ENCODE measurements around the gene CX3CL1. TPM values are rescaled to one million over a fixed set of nuclear protein-coding genes. Genes with fewer than 3 reads are reported as not detected.

Gene CX3CL1
- total and polyA plus RNA-seq, 2 experiments from 2014 or later, result 0.33 to 0.71 TPM

GRCh38 chr16:57387598-57388354 is 15.5 kb downstream of the CX3CL1 start:
- no peak for TF ChIP-seq CTCF (IDR thresholded peaks at IDR 0.05; ENCODE audit: low read depth, low read length)
- no peak overlapping the region for H3K4me3 ChIP-seq
- no peak for DNase-seq (ENCODE audit: low read depth in 1 of 2, low spot score in 1 of 2)
- H3K27ac ChIP-seq, result no peak overlapping the region
- H3K9me3 ChIP-seq (ENCODE audit: low read depth), result no peaks in the 10 kb centered on the region
- H3K36me3 ChIP-seq, result no peaks in the 10 kb centered on the region
- no peaks in the 10 kb centered on the region for H3K4me1 ChIP-seq (ENCODE audit: low read depth)
- H3K27me3 ChIP-seq, result no peaks in the 10 kb centered on the region

GRCh38 chr16:57388359-57389086 is 16.2 kb downstream of the CX3CL1 start:
- Histone ChIP-seq H3K36me3 (no peaks in the 10 kb centered on the region), H3K27me3 (no peaks in the 10 kb centered on the region), H3K27ac (no peak overlapping the region), H3K4me1 (ENCODE audit: low read depth) (no peaks in the 10 kb centered on the region), H3K4me3 (no peak overlapping the region), H3K9me3 (ENCODE audit: low read depth) (no peaks in the 10 kb centered on the region)
- DNase-seq (ENCODE audit: low read depth in 1 of 2, low spot score in 1 of 2), result no peak
- no peak for TF ChIP-seq CTCF (IDR thresholded peaks at IDR 0.05; ENCODE audit: low read depth, low read length)

- Histone ChIP-seq H3K27ac (no peak overlapping the region), H3K9me3 (ENCODE audit: low read depth) (no peaks in the 10 kb centered on the region), H3K36me3 (no peaks in the 10 kb centered on the region), H3K4me1 (ENCODE audit: low read depth) (no peaks in the 10 kb centered on the region), H3K27me3 (no peaks in the 10 kb centered on the region), H3K4me3 (no peak overlapping the region)
- no peak for DNase-seq (ENCODE audit: low read depth in 1 of 2, low spot score in 1 of 2)
- no peak for TF ChIP-seq CTCF (IDR thresholded peaks at IDR 0.05; ENCODE audit: low read depth, low read length)
Measured at GRCh38 chr16:57389087-57389468, 16.8 kb downstream of the CX3CL1 start.

GRCh38 chr16:57390636-57391295 is 18.5 kb downstream of the CX3CL1 start:
- Histone ChIP-seq H3K27ac (no peak overlapping the region), H3K9me3 (ENCODE audit: low read depth) (no peaks in the 10 kb centered on the region), H3K4me1 (ENCODE audit: low read depth) (no peaks in the 10 kb centered on the region), H3K36me3 (no peaks in the 10 kb centered on the region), H3K4me3 (no peak overlapping the region), H3K27me3 (no peaks in the 10 kb centered on the region)
- no peak for TF ChIP-seq CTCF (IDR thresholded peaks at IDR 0.05; ENCODE audit: low read depth, low read length)
- peak in 1 of 2 donors; percentile 70 for DNase-seq (ENCODE audit: low read depth in 1 of 2, low spot score in 1 of 2)

- Histone ChIP-seq H3K4me1 (ENCODE audit: low read depth) (no peaks in the 10 kb centered on the region), H3K27me3 (no peaks in the 10 kb centered on the region), H3K9me3 (ENCODE audit: low read depth) (no peaks in the 10 kb centered on the region), H3K36me3 (no peaks in the 10 kb centered on the region), H3K4me3 (no peak overlapping the region), H3K27ac (no peak overlapping the region)
- no peak for DNase-seq (ENCODE audit: low read depth in 1 of 2, low spot score in 1 of 2)
- no peak for TF ChIP-seq CTCF (IDR thresholded peaks at IDR 0.05; ENCODE audit: low read depth, low read length)
Measured at GRCh38 chr16:57391300-57391699, 19.0 kb downstream of the CX3CL1 start.
